ENCODE measurements around the gene CADPS.
"Not testable (repeated sequence)": the region's sequence is repeated elsewhere in the genome, so short reads cannot be mapped to it uniquely, and the experiment has no call there.

Gene CADPS

DNA sequence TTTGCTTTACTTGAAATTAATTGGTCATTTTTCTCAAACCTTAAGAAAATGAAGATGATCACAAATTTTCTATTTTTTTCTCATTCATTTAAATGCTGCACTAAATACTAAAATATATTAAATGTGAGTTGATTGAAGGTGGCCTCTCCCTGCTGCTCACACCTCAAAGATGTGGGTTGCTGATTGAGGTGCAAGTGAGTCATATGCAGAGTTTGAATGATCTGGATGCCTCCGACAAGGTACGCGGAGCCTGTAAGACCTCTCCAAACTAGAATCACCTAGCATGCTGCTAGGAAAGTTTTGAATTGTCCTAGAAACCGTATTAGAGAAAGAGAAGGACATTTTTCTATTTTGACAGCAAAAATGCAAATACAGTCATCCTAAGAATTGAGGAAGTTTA is 290.6 kb downstream of the CADPS start:
- TF ChIP-seq, protein P1, sequence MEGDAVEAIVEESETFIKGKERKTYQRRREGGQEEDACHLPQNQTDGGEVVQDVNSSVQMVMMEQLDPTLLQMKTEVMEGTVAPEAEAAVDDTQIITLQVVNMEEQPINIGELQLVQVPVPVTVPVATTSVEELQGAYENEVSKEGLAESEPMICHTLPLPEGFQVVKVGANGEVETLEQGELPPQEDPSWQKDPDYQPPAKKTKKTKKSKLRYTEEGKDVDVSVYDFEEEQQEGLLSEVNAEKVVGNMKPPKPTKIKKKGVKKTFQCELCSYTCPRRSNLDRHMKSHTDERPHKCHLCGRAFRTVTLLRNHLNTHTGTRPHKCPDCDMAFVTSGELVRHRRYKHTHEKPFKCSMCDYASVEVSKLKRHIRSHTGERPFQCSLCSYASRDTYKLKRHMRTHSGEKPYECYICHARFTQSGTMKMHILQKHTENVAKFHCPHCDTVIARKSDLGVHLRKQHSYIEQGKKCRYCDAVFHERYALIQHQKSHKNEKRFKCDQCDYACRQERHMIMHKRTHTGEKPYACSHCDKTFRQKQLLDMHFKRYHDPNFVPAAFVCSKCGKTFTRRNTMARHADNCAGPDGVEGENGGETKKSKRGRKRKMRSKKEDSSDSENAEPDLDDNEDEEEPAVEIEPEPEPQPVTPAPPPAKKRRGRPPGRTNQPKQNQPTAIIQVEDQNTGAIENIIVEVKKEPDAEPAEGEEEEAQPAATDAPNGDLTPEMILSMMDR (IDR thresholded peaks at IDR 0.05), result no peak
- H3K36me3 ChIP-seq, result no peaks in the 10 kb centered on the region
- H3K27me3 ChIP-seq, result no peaks in the 10 kb centered on the region
- H3K4me1 ChIP-seq (ENCODE audit: control insufficient read depth in 1 of 2, insufficient read depth in 1 of 2, low read depth in 1 of 2, low read length in 1 of 2), result no peaks in the 10 kb centered on the region
- H3K4me3 ChIP-seq (ENCODE audit: low read depth in 1 of 2, low read length in 1 of 2), result no peak overlapping the region
- no peak overlapping the region for H3K27ac ChIP-seq
- H3K9me3 ChIP-seq, result no peaks in the 10 kb centered on the region

GRCh38 chr3:62582495-62583172 is 292.6 kb downstream of the CADPS start:
- H3K27ac ChIP-seq, result no peak overlapping the region
- no peaks in the 10 kb centered on the region for H3K27me3 ChIP-seq
- H3K4me1 ChIP-seq (ENCODE audit: control insufficient read depth in 1 of 2, insufficient read depth in 1 of 2, low read depth in 1 of 2, low read length in 1 of 2), result no peaks in the 10 kb centered on the region
- TF ChIP-seq, protein P1 (IDR thresholded peaks at IDR 0.05), result no peak
- no peaks in the 10 kb centered on the region for H3K36me3 ChIP-seq
- no peaks in the 10 kb centered on the region for H3K9me3 ChIP-seq
- no peak overlapping the region for H3K4me3 ChIP-seq (ENCODE audit: low read depth in 1 of 2, low read length in 1 of 2)

DNA sequence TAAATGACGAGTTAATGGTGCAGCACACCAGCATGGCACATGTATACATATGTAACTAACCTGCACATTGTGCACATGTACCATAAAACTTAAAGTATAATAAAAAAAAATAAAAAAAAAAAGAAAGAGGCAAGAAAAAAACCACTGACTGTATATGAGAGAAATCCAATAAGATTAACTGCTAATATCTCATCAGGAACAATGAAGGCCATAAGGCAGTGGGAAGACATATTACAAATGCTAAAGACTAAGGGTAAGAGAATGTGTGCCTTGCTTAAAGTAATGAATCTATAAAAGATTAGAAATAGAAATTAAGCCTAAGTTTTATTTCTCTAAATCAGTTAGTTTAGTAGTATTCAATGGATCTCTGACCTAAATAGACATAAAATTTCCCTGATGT is 294.7 kb downstream of the CADPS start:
- not testable (repeated sequence) for H3K4me3 ChIP-seq (ENCODE audit: low read depth in 1 of 2, low read length in 1 of 2); H3K27ac ChIP-seq; H3K36me3 ChIP-seq; H3K9me3 ChIP-seq; H3K27me3 ChIP-seq; H3K4me1 ChIP-seq (ENCODE audit: control insufficient read depth in 1 of 2, insufficient read depth in 1 of 2, low read depth in 1 of 2, low read length in 1 of 2)

DNA sequence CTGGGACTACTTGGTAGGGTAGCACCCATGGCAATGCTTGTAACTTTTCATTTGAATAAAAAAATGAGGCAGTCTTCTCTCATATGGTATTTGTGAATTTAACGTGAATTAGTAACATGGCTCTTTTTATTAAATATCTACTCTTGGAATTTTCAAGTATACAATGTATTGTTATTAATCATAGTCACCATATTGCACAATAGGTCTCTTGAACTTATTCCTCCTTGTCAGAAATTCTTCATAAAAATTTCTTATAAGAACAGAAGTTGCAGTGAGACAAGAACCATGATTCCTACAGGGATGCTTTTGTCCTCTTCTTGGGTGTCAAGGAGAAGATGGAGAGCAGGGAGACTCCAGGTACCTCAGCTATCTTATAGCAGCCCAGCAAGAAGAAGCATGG is 298.1 kb downstream of the CADPS start:
- H3K4me3 ChIP-seq (ENCODE audit: low read depth in 1 of 2, low read length in 1 of 2), result no peak overlapping the region
- no peaks in the 10 kb centered on the region for H3K9me3 ChIP-seq
- no peaks in the 10 kb centered on the region for H3K27me3 ChIP-seq
- H3K4me1 ChIP-seq (ENCODE audit: control insufficient read depth in 1 of 2, insufficient read depth in 1 of 2, low read depth in 1 of 2, low read length in 1 of 2), result no peaks in the 10 kb centered on the region
- no peaks in the 10 kb centered on the region for H3K36me3 ChIP-seq
- H3K27ac ChIP-seq, result no peak overlapping the region
- TF ChIP-seq, protein P1 (IDR thresholded peaks at IDR 0.05), result no peak

DNA sequence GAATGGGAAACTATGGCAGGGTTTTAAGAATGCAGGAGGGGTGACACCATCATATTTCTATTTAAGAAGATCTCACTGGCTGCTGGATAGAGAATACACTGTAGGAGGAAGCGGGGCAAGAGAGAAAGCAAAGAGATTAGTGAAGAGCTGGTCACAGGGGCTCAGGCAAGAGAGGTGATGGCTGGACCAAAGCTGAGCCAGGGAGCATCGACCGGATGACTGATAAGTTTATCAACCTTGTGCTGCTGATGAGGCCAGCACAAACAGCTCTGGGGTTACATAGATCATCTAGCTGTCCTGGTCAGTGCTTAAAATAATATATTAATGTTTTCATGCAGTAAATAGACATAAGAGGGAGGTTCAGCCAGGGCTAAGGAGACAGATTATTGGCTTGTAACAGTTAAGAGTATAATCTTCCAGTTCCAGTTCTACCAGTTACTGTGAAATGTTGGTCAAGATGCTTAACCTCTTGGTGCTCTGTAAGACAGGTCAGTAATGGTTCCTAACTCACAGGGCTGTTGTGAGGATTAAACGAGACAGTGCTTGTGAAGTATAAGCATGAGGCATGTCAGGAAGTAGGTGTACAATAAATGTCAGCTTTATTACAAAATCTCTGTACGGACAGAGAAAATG is 300.8 kb downstream of the CADPS start:
- Histone ChIP-seq H3K27me3 (no peaks in the 10 kb centered on the region), H3K4me3 (ENCODE audit: low read depth in 1 of 2, low read length in 1 of 2) (no peak overlapping the region), H3K9me3 (no peaks in the 10 kb centered on the region), H3K4me1 (ENCODE audit: control insufficient read depth in 1 of 2, insufficient read depth in 1 of 2, low read depth in 1 of 2, low read length in 1 of 2) (no peaks in the 10 kb centered on the region), H3K36me3 (no peaks in the 10 kb centered on the region), H3K27ac (no peak overlapping the region)
- TF ChIP-seq, protein P1 (IDR thresholded peaks at IDR 0.05), result no peak

- TF ChIP-seq, protein P1 (IDR thresholded peaks at IDR 0.05), result no peak
- no peaks in the 10 kb centered on the region for H3K36me3 ChIP-seq
Measured at GRCh38 chr3:62571916-62572315, 303.3 kb downstream of the CADPS start.

More at GRCh38 chr3:62571916-62572315, 303.3 kb downstream of the CADPS start:
- Histone ChIP-seq H3K27ac (no peak overlapping the region), H3K4me1 (ENCODE audit: control insufficient read depth in 1 of 2, insufficient read depth in 1 of 2, low read depth in 1 of 2, low read length in 1 of 2) (no peaks in the 10 kb centered on the region), H3K9me3 (no peaks in the 10 kb centered on the region), H3K27me3 (no peaks in the 10 kb centered on the region), H3K4me3 (ENCODE audit: low read depth in 1 of 2, low read length in 1 of 2) (no peak overlapping the region)

Measured in neutrophil (primary cell).